Prostate gland (tissue), 2 donors: Measurements from ENCODE around the gene KIF21B. TPM values are rescaled to one million over a fixed set of nuclear protein-coding genes. Genes with fewer than 3 reads are reported as not detected.

Experiments used
- DNase-seq: peaks from one replicate; pipeline ENCODE4 v3.0.0-alpha.2; 2019; ENCODE audit warnings: low spot score
- H3K27ac ChIP-seq, 2 donors: fragments of 200-600 bp; sonication (generic); 2 replicates each; pipeline ENCODE4 v1.5.1; 2017 to 2019
- H3K27me3 ChIP-seq: fragments of 200-600 bp; sonication (generic); replicated peaks from 2 replicates; pipeline ENCODE4 v1.5.1; 2019; ENCODE audit not compliant: insufficient read depth
- H3K36me3 ChIP-seq, 2 donors: fragments of 200-600 bp; sonication (generic); 1 replicate in 1 of 2; 2 replicates in 1 of 2; pipeline versions ENCODE4 v1.5.1 to v1.8.1; 2017 to 2019
- H3K4me1 ChIP-seq: fragments of 200-600 bp; sonication (generic); replicated peaks from 2 replicates; pipeline ENCODE4 v1.5.1; 2019
- H3K4me3 ChIP-seq, 2 donors: fragments of 200-600 bp; sonication (generic); 2 replicates each; pipeline ENCODE4 v1.5.1; 2017 to 2019
- H3K9me3 ChIP-seq: fragments of 200-600 bp; sonication (generic); 2 replicates; pipeline ENCODE4 v1.5.1; 2017
- CTCF ChIP-seq, 4 experiments: fragments of 200-600 bp in 2 of 4; fragments of 450-650 bp in 2 of 4; sonication (generic) in 2 of 4; IDR thresholded peaks; 1 replicate in 3 of 4; 2 replicates in 1 of 4; pipeline ENCODE4 v1.5.1; 2016 to 2019; ENCODE audit warnings: antibody characterized with exemption in 4 of 4, mild to moderate bottlenecking in 2 of 4, moderate library complexity in 2 of 4
- POLR2A ChIP-seq: fragments of 450-650 bp; IDR thresholded peaks from one replicate; pipeline ENCODE4 v1.6.1; 2016; ENCODE audit warnings: antibody characterized with exemption, mild to moderate bottlenecking
- POLR2AphosphoS5 ChIP-seq: sonication (generic); formaldehyde crosslinking; IDR thresholded peaks from one replicate; pipeline ENCODE4 v1.6.1; 2017; ENCODE audit warnings: antibody characterized with exemption
- WGBS: methylation state at CpG from one replicate; pipeline ENCODE4 v1.1.5; 2018; 5-methylcytosine and 5-hydroxymethylcytosine counted together
- intact Hi-C: fragments of 100-400 bp; cut with DNase I; formaldehyde crosslinking; loops from one replicate; pipeline ENCODE4 v1.14.2; 2022
- total RNA-seq, 2 donors: library from RNA; depleted of rRNA; stranded (reverse); fragments of >200 nt; gene quantifications; one replicate each; pipeline ENCODE4 v1.1.0, GENCODE V29; 2016

The KIF21B gene
- total RNA-seq, 2 donors from 2014 or later: 0.46 to 10.5 TPM

DNA sequence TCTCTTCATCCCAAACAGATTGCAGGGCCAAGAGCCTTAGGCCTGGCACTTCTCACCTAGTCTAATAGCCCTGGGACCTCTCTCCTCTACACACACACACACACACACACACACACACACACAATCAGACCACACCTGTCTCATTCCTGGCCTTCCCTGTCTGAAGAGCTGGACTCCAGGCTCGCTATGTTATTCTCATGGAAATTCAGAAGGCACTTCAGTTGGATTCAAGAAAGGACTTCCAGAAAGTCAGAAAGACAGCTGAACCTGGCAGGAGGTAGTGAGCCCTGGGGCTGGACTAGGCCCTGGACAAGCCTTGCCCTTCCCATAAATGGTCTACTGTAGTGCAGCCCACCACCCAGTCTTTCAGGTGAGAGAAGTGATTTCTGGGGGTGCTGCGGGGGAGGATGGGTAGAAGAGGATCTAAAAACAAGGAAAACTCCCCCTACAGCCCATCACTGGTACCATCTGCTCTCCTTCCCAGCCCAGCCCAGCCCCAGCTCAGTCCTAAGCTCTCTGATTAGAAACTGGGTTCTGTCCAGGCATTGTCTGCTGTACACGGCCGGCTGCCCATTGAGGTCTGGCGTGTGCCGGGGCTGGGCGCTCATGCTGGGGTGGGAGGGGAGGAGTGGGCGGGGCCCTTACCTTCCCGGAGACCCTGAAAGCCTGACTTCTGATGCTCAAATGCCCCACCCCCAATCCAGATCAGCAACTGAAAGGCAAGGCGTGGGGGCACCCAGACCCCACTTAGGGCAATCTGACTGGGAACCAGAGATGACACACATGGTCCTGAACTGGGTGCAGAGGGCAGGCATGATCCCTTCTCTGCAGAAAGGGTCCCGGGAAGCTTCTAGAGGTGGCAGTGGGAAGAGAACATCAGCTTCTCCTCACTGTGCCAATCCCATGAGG is 2.5 kb downstream of the KIF21B start:
- H3K27ac ChIP-seq: no peak overlapping the region
- intact Hi-C loops: no loop called here
- H3K9me3 ChIP-seq: no peaks in the 10 kb centered on the region
- peaks cover 5% of the 10 kb centered on the region for H3K4me1 ChIP-seq
- no peak overlapping the region for H3K4me3 ChIP-seq
- no peaks in the 10 kb centered on the region for H3K27me3 ChIP-seq
- no peaks in the 10 kb centered on the region for H3K36me3 ChIP-seq
- no peak for DNase-seq
- no peak for TF ChIP-seq POLR2A
- TF ChIP-seq CTCF (IDR thresholded peaks at IDR 0.05): no peak
- TF ChIP-seq POLR2AphosphoS5: no peak
- 68% methylated on average over 11 of the region's 11 CpGs for WGBS

- H3K9me3 ChIP-seq: no peaks in the 10 kb centered on the region
- intact Hi-C loops: no loop called here
- H3K36me3 ChIP-seq: no peaks in the 10 kb centered on the region
- DNase-seq: no peak
- no peak overlapping the region for H3K27ac ChIP-seq
- 87% methylated on average over 4 of the region's 4 CpGs for WGBS
- H3K4me1 ChIP-seq: peaks cover 5% of the 10 kb centered on the region
- TF ChIP-seq POLR2A (no peak), CTCF (IDR thresholded peaks at IDR 0.05) (no peak), POLR2AphosphoS5 (no peak)
- no peaks in the 10 kb centered on the region for H3K27me3 ChIP-seq
- no peak overlapping the region for H3K4me3 ChIP-seq
Measured at GRCh38 chr1:201020040-201020591, 3.4 kb downstream of the KIF21B start.

GRCh38 chr1:201019321-201019977 is 4.1 kb downstream of the KIF21B start:
- no peak for DNase-seq
- intact Hi-C loops: no loop called here
- Histone ChIP-seq H3K27me3 (no peaks in the 10 kb centered on the region), H3K9me3 (no peaks in the 10 kb centered on the region), H3K4me1 (peaks cover 5% of the 10 kb centered on the region), H3K4me3 (no peak overlapping the region), H3K36me3 (no peaks in the 10 kb centered on the region), H3K27ac (no peak overlapping the region)
- TF ChIP-seq POLR2A: no peak
- no peak for TF ChIP-seq CTCF (IDR thresholded peaks at IDR 0.05)
- no peak for TF ChIP-seq POLR2AphosphoS5
- WGBS: 74% methylated on average over 5 of the region's 5 CpGs

DNA sequence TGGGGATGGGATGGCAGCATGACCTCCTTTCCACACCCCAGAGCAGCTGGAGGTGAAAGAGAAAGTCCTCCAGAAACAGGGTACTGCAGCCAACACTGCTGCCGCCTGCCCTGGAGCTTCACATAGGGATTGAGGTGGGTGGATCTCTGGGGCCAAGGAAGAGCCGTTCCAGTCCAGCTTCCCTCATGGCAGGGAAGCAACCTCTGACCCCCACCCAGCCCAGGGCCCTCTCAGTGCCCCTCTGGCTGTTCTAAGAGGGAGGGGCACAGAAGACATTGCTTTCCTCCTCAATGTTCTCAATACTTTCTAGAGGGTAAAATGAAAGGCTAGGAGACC is 5.7 kb downstream of the KIF21B start:
- TF ChIP-seq CTCF (IDR thresholded peaks at IDR 0.05): no peak
- TF ChIP-seq POLR2A: no peak
- TF ChIP-seq POLR2AphosphoS5: no peak
- DNase-seq: no peak
- Histone ChIP-seq H3K27me3 (no peaks in the 10 kb centered on the region), H3K36me3 (no peaks in the 10 kb centered on the region), H3K4me3 (no peak overlapping the region), H3K27ac (no peak overlapping the region), H3K4me1 (peaks cover 2% of the 10 kb centered on the region), H3K9me3 (no peaks in the 10 kb centered on the region)
- intact Hi-C loops: no loop called here
- WGBS: 81% methylated on average over 2 of the region's 2 CpGs
